HepG2 (cell line): Measurements from ENCODE around the gene VAPA. TPM values are rescaled to one million over a fixed set of nuclear protein-coding genes. Genes with fewer than 3 reads are reported as not detected.

Source experiments
- AGO2 ChIP-seq: fragments of 200-400 bp; formaldehyde crosslinking; optimal IDR thresholded peaks from 2 replicates; pipeline ENCODE3; 2017; ENCODE audit warnings: mild to moderate bottlenecking, low read depth, low read length, moderate library complexity
- BHLHE40 ChIP-seq: IDR thresholded peaks from 2 replicates; pipeline ENCODE4 v1.6.1; 2011; ENCODE audit warnings: low read length, improper control_type of control experiment
- CEBPZ ChIP-seq: IDR thresholded peaks from 2 replicates; pipeline ENCODE4 v1.6.1; 2012; ENCODE audit warnings: low read length, improper control_type of control experiment
- DMAP1 ChIP-seq: IDR thresholded peaks from 2 replicates; pipeline ENCODE4 v1.6.1; 2016
- EHMT2 ChIP-seq: fragments of 200-600 bp; sonication (generic); IDR thresholded peaks from 2 replicates; pipeline ENCODE4 v1.7.0; 2017; ENCODE audit warnings: antibody characterized with exemption, low read depth, low read length, borderline replicate concordance
- ELF3 ChIP-seq: IDR thresholded peaks from 2 replicates; pipeline ENCODE4 v1.6.1; 2016; ENCODE audit warnings: missing genetic modification reagents, missing compliant biosample characterization
- HMG20B ChIP-seq: conservative IDR thresholded peaks from 2 replicates; pipeline ENCODE4 v1.6.1; 2016; ENCODE audit warnings: missing genetic modification reagents, missing compliant biosample characterization
- HNRNPUL1 ChIP-seq: fragments of 200-400 bp; formaldehyde crosslinking; IDR thresholded peaks from 2 replicates; pipeline ENCODE4 v1.6.1; 2017; ENCODE audit warnings: low read depth, mild to moderate bottlenecking, low read length, moderate library complexity
- IRF2 ChIP-seq: IDR thresholded peaks from 2 replicates; pipeline ENCODE4 v1.6.1; 2018; ENCODE audit warnings: missing genetic modification reagents, missing compliant biosample characterization
- IRX3 ChIP-seq: sonication (generic); formaldehyde crosslinking; IDR thresholded peaks from 2 replicates; pipeline ENCODE4 v1.8.1; 2023; ENCODE audit warnings: mild to moderate bottlenecking, low read depth, missing genetic modification reagents, borderline replicate concordance
- JUN ChIP-seq: sonication (generic); formaldehyde crosslinking; IDR thresholded peaks from 2 replicates; pipeline ENCODE4 v1.4.0; 2020; ENCODE audit warnings: mild to moderate bottlenecking, missing genetic modification reagents
- KLF15 ChIP-seq: sonication (generic); formaldehyde crosslinking; IDR thresholded peaks from 2 replicates; pipeline ENCODE4 v1.8.1; 2023; ENCODE audit warnings: borderline replicate concordance, mild to moderate bottlenecking, inconsistent platforms, missing genetic modification reagents, mixed read lengths
- NR3C1 ChIP-seq: sonication (generic); formaldehyde crosslinking; IDR thresholded peaks from 2 replicates; pipeline ENCODE4 v1.4.0; 2020; ENCODE audit warnings: missing genetic modification reagents
- PITX1 ChIP-seq: sonication (generic); formaldehyde crosslinking; IDR thresholded peaks from 2 replicates; pipeline ENCODE4 v1.5.1; 2020; ENCODE audit warnings: mild to moderate bottlenecking, missing genetic modification reagents
- PRDM4 ChIP-seq: sonication (generic); formaldehyde crosslinking; IDR thresholded peaks from 2 replicates; pipeline ENCODE4 v1.9.0; 2021; ENCODE audit warnings: missing genetic modification reagents, borderline replicate concordance
- TAF1 ChIP-seq: sonication (generic); formaldehyde crosslinking; IDR thresholded peaks from 2 replicates; pipeline ENCODE4 v1.4.0; 2020; ENCODE audit warnings: missing genetic modification reagents
- U2AF1 ChIP-seq: fragments of 200-400 bp; formaldehyde crosslinking; optimal IDR thresholded peaks from 2 replicates; pipeline ENCODE3; 2017; ENCODE audit warnings: mild to moderate bottlenecking, low read depth, low read length
- ZBTB26 ChIP-seq: IDR thresholded peaks from 2 replicates; pipeline ENCODE4 v1.6.1; 2016; ENCODE audit warnings: missing compliant biosample characterization, missing genetic modification reagents, borderline replicate concordance
- ZNF18 ChIP-seq: sonication (generic); formaldehyde crosslinking; IDR thresholded peaks from 2 replicates; pipeline ENCODE4 v1.8.0; 2022; ENCODE audit warnings: mild to moderate bottlenecking, missing genetic modification reagents; ENCODE audit not compliant: insufficient replicate concordance
- ZNF235 ChIP-seq: sonication (generic); formaldehyde crosslinking; IDR thresholded peaks from 2 replicates; pipeline ENCODE4 v1.8.1; 2023; ENCODE audit warnings: mild to moderate bottlenecking, missing genetic modification reagents, borderline replicate concordance
- ZNF329 ChIP-seq: sonication (generic); formaldehyde crosslinking; IDR thresholded peaks from 2 replicates; pipeline ENCODE4 v1.9.0; 2021; ENCODE audit warnings: low read depth, mild to moderate bottlenecking, missing genetic modification reagents
- ZNF703 ChIP-seq: sonication (generic); formaldehyde crosslinking; IDR thresholded peaks from 2 replicates; pipeline ENCODE4 v1.5.1; 2020; ENCODE audit warnings: missing genetic modification reagents, mild to moderate bottlenecking, moderate library complexity, borderline replicate concordance
- polyA plus RNA-seq, 8 experiments: library from polyadenylated mRNA; depleted of rRNA in 3 of 8; stranded (reverse) in 7 of 8; unstranded in 1 of 8; fragments of >200 nt; fragmentation: Illumina TruSeq in 4 of 8; extraction: Trizol in 4 of 8; gene quantifications; 2 replicates each; pipeline versions ENCODE4 v1.2.1 to v1.2.3, GENCODE V29; 2011 to 2016; ENCODE audit warnings: low read depth in 4 of 8, missing spikeins in 1 of 8, mixed read lengths in 1 of 8; ENCODE audit not compliant: insufficient read depth in 1 of 8
- total RNA-seq, 5 experiments: library from RNA; depleted of rRNA; stranded (reverse); fragments of >200 nt; fragmentation: Illumina TruSeq; extraction: Trizol; gene quantifications; 2 replicates each; pipeline ENCODE4 v1.2.3, GENCODE V29; 2016; ENCODE audit warnings: low read depth in 1 of 5

VAPA gene
- total and polyA plus RNA-seq, 2 of the 13 experiments (the other 11 are each of a cell fraction or from before 2014, with no cell fraction given): 167 to 294 TPM

GRCh38 chr18:9898792-9899549 is 14.8 kb upstream of the VAPA start (continued):
- no peak for TF ChIP-seq ZNF18 (CRISPR knock-in tag)
- no peak for TF ChIP-seq KLF15
- peak; percentile 89 for TF ChIP-seq ELF3 (CRISPR knock-in tag)
- no peak for TF ChIP-seq HMG20B (CRISPR knock-in tag)
- no peak for TF ChIP-seq U2AF1
- no peak for TF ChIP-seq AGO2
- TF ChIP-seq HNRNPUL1: no peak
- no peak for TF ChIP-seq CEBPZ
- TF ChIP-seq EHMT2: no peak
- no peak for TF ChIP-seq ZNF703 (CRISPR knock-in tag)
- no peak for TF ChIP-seq IRF2
- no peak for TF ChIP-seq PRDM4 (CRISPR knock-in tag)
- no peak for TF ChIP-seq ZBTB26 (CRISPR knock-in tag)
- no peak for TF ChIP-seq ZNF329 (CRISPR knock-in tag)
- TF ChIP-seq ZNF235 (CRISPR knock-in tag): no peak
- TF ChIP-seq IRX3: no peak
- no peak for TF ChIP-seq NR3C1 (CRISPR knock-in tag)
- TF ChIP-seq PITX1 (CRISPR knock-in tag): no peak
- no peak for TF ChIP-seq TAF1
- TF ChIP-seq BHLHE40: no peak
- TF ChIP-seq JUN (CRISPR knock-in tag): 0 out of 2 replicates have a peak, but pooled peaks have one; percentile 30
- TF ChIP-seq DMAP1: no peak
